Stimulated activated naive CD8-positive, alpha-beta T cell treated with anti-CD3 and anti-CD28 coated beads, Interleukin-15, Interleukin-2, amounts not matched to agents 100 U/mL and 50 U/mL, for 24 hours (primary cell): ENCODE data around the gene ZNF385D.

Experiments
- ATAC-seq: fragments of 150-1000 bp; cut with Tn5 transposase; one replicate; pipeline ENCODE4 v1.10.0; 2021
- DNase-seq: peaks from one replicate; pipeline ENCODE4 v3.0.0; 2021

ZNF385D gene

DNA sequence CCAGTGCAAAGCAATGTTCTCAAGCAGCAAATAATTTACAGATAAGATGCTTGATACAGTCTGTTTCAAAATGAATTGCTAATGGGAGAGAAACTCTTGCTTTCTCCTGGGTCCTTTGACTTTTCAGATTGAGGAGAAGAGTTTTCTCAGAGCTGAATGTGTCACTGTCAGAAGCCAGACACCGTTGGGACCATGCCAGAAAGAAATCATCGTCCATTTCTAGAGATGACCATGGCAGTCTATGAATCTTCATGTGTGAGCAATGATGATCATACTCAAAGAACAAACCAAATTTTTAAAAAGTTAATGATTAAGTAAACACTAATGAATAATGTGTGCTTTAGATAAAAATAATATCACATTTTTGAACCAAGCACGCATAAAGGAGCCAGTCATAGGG, 77.6 kb downstream of the ZNF385D start:
- DNase-seq (no peak), ATAC-seq (no peak)

DNA sequence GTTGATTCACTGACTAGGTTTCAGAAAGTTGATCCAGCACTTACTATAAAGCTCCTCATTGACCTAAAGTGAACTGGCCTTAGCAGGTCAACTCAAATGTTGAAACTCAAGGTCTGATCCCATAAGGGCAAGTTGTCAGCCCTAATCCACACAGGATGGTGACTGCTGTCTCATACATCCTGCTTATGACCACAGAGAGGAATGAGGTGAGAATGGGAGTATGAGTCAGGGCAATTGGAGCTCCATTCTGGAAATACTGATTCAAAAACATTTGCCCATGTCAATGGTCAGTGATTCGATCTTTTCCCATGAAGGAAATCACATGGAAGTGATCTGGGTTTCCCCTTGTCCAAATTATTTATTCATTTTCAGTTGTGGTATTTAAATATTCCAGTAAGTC, 78.7 kb downstream of the ZNF385D start:
- ATAC-seq, result no peak
- DNase-seq, result no peak

- DNase-seq (no peak), ATAC-seq (no peak)
These were observed 80.6 kb downstream of the ZNF385D start for GRCh38 chr3:21670386-21670785.

DNA sequence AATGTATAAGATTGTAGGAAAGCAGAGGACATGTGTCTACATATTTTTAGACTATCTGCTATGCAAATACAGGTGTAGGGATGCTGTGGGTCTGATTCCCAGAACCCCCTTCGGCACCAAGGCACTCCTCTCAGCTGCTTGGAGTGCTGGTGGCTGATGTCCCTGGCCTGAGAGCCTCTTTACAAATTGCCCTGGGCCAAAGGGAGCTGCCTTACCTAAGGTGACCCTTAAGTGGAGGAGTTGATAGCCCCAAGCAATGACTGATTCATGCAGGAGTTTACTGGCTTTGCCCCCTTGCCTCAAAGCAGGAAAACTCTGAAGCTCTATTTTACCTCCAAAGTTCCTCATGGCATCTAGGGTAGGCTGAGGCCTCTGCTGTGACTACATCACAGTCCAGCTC, 83.0 kb downstream of the ZNF385D start:
- DNase-seq, result no peak
- ATAC-seq, result no peak

DNA sequence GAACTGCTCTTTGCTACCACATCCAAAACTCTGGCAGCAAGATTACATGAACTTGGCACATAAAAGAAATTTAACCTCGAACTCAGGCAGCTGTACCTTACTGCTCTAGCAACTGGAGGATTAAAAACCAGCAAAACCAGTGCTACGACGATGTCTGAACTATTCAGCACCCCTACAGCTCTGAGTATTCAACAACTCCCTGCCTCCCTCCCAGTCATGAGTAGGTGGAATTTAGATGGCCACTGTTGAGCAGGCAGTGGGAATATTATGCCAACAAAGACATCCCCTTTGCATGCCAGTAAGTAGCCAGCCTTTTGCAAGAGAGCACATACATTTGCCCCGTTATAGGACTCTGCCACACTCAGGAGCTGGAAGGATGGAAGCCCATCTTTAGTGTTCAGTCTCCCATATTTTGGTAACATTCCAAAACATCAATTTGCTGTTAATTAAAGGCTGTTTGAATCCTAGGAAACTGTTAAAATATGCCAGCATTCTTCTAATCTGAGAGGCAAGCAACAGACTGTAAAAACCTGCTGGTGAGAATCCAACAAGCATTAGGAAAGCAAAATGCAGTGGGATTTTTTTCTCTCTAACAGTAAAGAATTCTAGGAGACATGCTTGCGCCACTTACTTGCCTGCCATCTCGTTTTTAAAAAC, 85.4 kb downstream of the ZNF385D start:
- ATAC-seq (no peak), DNase-seq (no peak)

GRCh38 chr3:21664996-21665395, 86.0 kb downstream of the ZNF385D start:
- no peak for ATAC-seq
- no peak for DNase-seq

DNA sequence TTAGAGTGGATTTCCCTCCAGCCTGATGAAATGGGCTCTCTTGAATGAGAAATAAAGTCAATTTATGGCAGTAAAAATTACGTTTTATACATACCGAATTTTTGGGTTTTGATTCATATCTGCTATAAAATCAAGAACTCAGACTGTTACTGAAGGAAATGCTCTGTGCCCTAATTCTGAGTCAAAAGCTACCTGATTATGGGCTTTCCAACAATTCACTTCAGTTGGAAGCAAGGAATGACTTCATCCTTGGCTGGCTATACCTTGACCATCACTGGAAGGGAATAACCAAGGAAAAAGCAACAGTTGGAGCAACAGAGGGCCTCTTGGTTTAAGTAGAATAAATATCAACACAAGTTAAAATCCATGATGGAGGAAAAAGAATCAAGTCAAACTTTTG, 88.6 kb downstream of the ZNF385D start:
- no peak for ATAC-seq

DNA sequence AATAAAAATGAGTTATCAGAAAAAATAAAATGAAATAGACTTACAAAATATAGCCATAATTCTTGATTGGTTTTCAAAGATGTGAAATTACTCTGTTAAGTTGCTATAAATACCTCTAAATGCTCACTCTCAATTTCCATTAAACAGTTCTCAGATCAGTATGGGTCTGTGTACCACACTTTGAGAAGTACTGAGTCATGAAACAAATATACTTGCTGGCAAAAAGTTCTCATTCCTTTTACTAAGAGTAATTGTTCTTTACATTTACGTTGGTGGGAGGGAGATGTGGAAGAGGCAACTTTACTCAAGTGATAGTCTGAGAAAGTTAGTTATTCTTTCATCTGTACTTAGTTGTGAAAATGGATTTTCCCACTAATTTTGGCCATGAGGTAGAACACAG, 96.3 kb downstream of the ZNF385D start:
- ATAC-seq, result no peak
- no peak for DNase-seq

More for the DNA sequence above, 88.6 kb downstream of the ZNF385D start:
- no peak for DNase-seq

- ATAC-seq (no peak), DNase-seq (no peak)
These were observed 96.8 kb downstream of the ZNF385D start for GRCh38 chr3:21654241-21654640.

DNA sequence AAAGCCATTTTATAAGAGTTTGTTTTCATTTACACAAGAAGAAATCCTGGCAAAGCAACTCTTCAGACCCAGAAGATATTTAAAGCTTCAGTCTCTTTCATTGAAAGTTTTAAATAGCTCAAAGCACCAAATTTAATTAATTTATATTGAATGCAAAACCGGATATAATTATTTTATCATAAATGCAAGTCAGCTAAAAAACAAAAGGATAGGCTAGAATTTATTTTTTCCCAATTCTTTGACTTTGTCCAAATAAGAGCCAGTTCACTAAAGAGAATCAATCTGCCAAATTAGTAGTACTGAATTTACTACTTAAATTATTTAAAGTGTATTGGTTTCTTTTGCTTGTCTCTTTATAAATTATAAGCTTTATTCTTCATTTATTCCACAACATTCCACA, 101.5 kb downstream of the ZNF385D start:
- DNase-seq, result no peak
- no peak for ATAC-seq

GRCh38 chr3:21647961-21648360, 103.0 kb downstream of the ZNF385D start:
- ATAC-seq (no peak), DNase-seq (no peak)

GRCh38 chr3:21645121-21645897, 105.7 kb downstream of the ZNF385D start:
- DNase-seq, result no peak

DNA sequence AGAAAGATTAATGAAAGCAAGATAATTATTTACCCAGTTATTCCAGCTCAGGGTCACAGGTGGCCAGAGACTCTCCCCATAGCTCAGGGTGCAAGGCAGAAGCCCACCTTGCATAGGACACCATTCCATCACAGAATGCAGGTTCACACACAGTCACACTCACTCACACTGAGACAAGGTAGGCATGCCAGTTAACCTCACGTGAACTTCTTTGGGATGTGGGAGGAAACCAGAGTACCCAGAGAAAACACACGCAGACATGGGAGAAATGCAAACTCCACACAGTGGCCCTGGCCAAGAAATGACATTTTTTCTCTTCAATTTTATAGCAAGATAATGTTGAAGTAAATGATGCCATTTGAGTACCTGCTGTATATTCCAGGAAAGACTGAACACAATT, 106.7 kb downstream of the ZNF385D start:
- ATAC-seq, result no peak
- no peak for DNase-seq

More at GRCh38 chr3:21645121-21645897, 105.7 kb downstream of the ZNF385D start:
- no peak for ATAC-seq

DNA sequence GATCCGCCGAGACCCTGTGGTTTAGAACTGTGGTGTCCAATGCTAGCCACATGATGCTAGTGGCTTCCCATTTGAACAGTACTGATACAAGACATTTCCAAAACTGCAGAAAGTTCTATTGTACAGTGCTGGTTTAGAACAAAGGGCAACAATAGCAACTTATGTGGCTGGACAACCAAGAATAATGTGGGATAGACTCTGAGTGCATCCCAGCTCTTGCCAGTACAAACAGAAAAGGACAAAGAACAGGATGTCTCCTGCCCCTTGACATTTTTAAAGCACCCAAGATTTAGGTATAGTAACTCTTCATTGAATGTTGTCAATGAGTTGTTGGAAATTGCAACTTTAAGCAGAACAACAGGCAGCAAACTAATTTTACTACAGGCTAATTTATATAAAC, 107.3 kb downstream of the ZNF385D start:
- DNase-seq (no peak), ATAC-seq (no peak)

DNA sequence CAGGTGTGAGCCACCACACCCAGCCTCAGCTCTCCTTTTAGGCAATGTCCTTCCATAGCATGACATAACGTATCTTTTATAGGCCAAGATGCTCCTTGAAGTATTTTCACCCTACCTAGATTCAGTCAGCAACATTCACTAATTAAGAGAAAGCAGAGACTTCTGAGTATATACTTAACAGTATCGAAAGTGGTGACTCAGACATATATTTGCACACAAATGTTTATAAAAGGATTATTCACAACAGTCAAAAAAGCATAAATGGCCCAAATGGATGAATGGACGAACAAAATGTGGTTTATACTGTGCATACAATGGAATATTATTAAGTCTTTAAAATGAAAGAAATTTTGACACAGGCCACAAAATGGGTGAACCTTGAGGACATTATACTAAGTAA, 108.6 kb downstream of the ZNF385D start:
- DNase-seq (no peak), ATAC-seq (no peak)

DNA sequence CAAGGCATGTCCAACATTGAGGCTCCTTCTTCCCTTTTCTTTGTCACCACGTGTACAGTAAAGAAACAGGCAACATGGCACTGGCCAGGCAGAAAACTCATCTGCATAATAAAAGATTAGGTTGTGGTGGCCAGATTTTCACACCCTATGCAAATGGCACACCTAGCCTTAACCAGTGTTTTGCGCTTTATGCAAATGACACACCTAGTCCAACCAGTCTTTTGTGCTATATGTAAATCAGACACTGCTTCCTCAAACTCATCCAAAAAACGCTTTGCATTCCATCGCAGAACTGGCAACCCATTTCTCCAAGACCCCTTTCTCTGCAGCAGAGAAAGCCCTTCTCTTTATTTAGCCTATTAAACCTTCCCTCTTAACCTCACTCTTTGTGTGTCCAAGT, 109.1 kb downstream of the ZNF385D start:
- DNase-seq, result no peak
- no peak for ATAC-seq

DNA sequence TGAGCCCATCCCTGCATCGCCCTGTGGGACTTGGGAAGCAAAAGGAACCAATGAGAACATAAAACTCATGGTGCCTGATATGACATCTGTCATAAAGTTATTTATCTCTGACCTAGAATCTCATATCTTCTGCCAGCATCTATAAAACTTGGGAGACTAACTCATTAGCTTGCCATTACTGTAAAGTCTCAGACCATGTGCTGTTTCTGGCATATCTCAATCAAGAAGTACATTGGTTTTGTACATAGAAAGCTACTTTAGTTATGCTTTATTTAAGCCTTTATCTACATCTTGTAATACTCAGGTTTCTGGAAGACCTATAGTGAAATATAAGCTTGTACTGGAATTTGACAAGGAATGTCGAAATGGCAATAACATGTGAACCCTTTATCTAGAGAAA, 112.5 kb downstream of the ZNF385D start:
- DNase-seq, result no peak
- ATAC-seq, result no peak

DNA sequence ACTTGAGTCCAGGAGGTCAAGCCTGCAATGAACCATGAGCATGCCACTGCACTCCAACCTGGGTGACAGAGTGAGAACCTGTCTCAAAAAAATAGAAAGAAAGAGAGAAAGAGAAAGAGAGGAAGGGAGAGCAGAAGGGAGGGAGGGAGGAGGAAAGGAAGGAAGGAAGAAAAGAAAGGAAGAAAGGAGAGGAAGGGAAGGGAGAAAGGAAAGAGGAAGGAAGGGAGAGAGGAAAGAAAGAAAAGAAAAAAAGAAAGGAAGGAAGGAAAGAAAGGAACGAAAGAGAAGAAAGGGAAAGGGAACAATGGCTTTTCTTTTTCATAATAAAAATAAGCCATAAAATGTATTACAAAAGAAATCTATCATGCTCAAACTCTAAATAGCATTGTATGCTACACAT, 116.9 kb downstream of the ZNF385D start:
- no peak for ATAC-seq
- DNase-seq, result no peak

- ATAC-seq (no peak), DNase-seq (no peak)
These were observed 126.5 kb downstream of the ZNF385D start for GRCh38 chr3:21624524-21624923.

- ATAC-seq, result no peak
- DNase-seq, result no peak
These were observed 129.8 kb downstream of the ZNF385D start for GRCh38 chr3:21621181-21621651.

DNA sequence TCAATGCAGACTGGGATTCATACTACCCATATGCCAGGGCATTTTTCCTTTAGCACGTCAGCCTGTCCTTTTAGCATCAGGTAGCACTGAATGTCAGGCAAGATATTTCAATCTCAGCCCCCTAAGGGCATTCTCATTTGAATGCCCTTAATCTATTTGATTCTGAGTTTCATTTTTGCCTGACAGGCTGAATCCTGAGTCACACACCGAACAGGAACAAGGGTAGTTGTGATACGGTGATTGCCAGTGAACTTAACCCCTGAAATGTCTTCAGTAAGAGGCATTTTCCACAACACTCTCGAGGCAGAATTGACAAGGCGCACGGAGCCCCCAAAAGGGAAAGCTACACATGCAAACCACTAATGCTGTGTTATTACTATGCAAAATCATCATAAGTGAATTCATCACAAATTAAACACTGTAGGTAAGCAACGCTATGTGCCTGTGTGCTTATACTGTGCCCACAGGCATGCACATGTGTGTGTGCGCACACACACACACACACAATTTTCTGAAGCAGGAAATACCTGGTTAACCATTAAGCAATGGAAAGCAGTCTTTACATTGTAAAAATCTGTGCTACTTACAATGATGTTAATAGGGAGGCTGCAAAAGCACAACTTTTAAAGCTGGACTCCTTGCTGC, 130.4 kb downstream of the ZNF385D start:
- DNase-seq (no peak), ATAC-seq (no peak)

DNA sequence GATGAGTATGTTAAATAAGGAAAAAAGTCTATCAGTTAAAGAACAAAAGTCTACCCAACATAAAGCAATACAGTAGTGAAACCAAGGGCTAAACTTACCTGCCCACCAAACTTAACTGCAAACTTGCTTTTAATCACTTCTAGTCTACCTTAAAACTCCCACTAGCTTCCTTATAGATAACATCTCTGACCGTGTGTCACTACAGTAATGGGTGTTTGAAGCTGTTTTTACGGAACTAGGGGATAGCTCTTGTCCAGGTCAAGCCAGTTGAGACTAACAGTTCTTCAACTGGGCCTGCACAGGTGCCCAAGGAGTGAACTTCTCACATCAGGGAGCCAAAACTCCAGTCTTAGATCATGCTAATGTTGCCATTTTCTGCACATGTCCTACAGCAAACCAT, 132.3 kb downstream of the ZNF385D start:
- DNase-seq (no peak), ATAC-seq (no peak)

DNA sequence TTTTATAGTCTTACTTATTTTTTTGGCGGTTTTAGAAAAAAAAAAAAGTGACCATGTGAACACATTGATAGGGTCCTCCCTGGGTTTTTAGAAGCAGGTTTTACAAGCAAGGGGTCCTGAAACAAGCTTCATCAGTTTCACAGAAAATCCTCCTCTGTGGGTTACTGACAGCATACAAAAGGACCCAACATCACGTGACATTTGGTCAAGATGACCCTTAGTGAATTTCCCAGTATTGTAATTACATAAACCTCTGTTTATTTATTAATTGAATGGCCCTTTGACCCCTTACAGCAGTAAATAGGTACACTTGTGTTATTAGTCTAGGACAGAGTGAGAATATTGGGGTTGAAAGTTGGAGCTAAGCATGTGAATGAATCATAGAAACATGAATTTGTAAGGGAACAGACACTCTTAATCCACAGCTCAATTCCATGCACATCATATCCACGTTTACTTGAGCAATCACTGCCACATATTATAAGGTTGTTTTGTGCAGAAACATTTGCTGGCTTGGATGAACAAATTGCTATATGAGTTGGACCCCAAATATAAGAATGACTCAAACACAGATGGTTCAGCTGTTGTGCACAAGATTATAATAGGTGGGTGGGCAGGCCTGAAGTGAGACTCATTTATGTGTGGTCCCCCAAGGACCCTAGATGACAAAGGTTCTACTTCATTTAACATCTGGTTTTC, 137.5 kb downstream of the ZNF385D start:
- DNase-seq (no peak), ATAC-seq (no peak)
